ENCODE measurements around the gene TM9SF1.
"Not testable (repeated sequence)": the region's sequence is repeated elsewhere in the genome, so short reads cannot be mapped to it uniquely, and the experiment has no call there.

DNA sequence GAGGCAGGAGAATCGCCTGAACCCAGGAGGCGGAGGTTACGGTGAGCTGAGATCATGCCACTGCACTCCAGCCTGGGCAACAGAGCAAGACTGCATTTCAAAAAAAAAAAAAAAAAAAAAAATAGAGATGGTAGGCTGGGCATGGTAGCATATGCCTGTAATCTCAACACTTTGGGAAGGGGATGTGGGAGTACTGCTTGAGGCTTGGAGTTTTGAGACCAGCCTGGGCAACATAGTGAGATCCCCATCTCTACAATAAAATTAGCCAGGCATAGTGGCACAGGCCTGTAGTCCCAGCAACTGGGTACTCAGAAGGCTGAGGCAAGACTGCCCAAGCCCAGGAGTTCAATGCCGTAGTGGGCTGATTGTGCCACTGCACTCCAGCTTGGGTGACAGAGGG lies 27.7 kb upstream of the TM9SF1 start:
- TF ChIP-seq RCOR1 (IDR thresholded peaks at IDR 0.05; ENCODE audit: insufficient replicate concordance, low read length); POLR2A (IDR thresholded peaks at IDR 0.05; ENCODE audit: low read depth, low read length): not testable (repeated sequence)
- TF ChIP-seq, protein P1, sequence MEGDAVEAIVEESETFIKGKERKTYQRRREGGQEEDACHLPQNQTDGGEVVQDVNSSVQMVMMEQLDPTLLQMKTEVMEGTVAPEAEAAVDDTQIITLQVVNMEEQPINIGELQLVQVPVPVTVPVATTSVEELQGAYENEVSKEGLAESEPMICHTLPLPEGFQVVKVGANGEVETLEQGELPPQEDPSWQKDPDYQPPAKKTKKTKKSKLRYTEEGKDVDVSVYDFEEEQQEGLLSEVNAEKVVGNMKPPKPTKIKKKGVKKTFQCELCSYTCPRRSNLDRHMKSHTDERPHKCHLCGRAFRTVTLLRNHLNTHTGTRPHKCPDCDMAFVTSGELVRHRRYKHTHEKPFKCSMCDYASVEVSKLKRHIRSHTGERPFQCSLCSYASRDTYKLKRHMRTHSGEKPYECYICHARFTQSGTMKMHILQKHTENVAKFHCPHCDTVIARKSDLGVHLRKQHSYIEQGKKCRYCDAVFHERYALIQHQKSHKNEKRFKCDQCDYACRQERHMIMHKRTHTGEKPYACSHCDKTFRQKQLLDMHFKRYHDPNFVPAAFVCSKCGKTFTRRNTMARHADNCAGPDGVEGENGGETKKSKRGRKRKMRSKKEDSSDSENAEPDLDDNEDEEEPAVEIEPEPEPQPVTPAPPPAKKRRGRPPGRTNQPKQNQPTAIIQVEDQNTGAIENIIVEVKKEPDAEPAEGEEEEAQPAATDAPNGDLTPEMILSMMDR (conservative IDR thresholded peaks at IDR 0.05; ENCODE audit: low read depth, low read length): not testable (repeated sequence)
